C4-2B (cell line): ENCODE data around the gene M1AP.

Source experiments
- H3K27ac ChIP-seq: fragments of 450-650 bp; 2 replicates; pipeline ENCODE4 v1.5.1; 2017
- ZFX ChIP-seq: fragments of 450-650 bp; IDR thresholded peaks from 2 replicates; pipeline ENCODE4 v1.6.1; 2017
- TF ChIP-seq, protein P1 (sequence below): fragments of 450-650 bp; conservative IDR thresholded peaks from 2 replicates; pipeline ENCODE4 v1.5.1; 2017; ENCODE audit warnings: mild to moderate bottlenecking

Gene M1AP

DNA sequence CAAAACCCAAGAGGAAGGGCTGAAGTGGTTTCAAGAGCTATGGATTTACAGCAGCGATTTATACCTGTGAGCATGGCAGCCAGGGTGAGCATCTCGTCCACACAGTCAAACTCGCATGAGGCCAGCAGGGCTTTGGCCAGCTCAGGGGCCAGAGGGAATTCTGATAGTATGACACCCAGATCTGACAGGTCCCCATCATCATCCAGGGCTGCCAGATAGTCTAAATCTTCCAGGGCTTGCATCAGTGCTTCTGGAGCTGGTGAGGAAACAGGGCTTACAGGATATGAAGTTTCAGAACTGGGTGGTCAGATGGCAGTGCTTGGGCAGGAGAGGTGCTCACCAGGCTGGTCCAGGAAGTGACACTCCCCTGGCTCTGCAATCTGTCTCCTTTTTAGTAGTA is 125.6 kb downstream of the M1AP start:
- TF ChIP-seq, protein P1, sequence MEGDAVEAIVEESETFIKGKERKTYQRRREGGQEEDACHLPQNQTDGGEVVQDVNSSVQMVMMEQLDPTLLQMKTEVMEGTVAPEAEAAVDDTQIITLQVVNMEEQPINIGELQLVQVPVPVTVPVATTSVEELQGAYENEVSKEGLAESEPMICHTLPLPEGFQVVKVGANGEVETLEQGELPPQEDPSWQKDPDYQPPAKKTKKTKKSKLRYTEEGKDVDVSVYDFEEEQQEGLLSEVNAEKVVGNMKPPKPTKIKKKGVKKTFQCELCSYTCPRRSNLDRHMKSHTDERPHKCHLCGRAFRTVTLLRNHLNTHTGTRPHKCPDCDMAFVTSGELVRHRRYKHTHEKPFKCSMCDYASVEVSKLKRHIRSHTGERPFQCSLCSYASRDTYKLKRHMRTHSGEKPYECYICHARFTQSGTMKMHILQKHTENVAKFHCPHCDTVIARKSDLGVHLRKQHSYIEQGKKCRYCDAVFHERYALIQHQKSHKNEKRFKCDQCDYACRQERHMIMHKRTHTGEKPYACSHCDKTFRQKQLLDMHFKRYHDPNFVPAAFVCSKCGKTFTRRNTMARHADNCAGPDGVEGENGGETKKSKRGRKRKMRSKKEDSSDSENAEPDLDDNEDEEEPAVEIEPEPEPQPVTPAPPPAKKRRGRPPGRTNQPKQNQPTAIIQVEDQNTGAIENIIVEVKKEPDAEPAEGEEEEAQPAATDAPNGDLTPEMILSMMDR, result no peak
- no peak for TF ChIP-seq ZFX
- no peak overlapping the region for H3K27ac ChIP-seq

- no peak overlapping the region for H3K27ac ChIP-seq
- TF ChIP-seq, protein P1, result no peak
- no peak for TF ChIP-seq ZFX
These were observed 131.5 kb downstream of the M1AP start for GRCh38 chr2:74516650-74517049.

DNA sequence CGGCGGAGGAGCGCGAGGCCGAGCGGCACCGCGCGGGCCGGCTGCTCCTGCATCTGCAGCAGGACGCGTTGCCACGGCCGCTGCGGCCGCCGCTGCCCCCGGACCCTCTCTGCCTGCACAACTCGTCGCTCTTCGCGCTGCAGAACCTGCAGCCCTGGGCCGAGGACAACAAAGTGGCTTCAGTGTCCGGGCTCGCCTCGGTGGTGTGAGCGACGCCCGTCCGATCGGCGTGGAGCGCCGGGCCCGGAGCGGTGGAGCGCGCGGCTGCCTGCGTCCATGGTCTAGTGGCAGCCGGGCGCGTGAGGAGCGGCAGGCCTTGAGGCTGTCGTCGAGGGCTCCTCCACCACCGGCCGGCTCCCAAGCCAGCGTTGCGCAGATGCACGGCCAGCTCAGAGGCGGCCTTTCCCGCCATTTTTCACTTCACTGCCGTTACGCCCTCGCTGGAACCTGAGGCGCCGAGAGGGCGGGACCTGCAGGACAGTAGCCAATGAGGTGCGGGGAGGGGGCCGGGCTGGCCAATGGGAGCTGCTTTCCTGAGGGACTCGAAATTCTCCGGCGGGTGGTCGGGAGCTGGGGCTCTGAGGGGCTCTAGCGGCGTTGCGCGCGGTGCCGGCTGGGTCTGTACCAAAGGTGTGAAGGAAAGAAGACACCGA is 132.0 kb downstream of the M1AP start:
- H3K27ac ChIP-seq, result no peak overlapping the region
- TF ChIP-seq, protein P1, result no peak
- no peak for TF ChIP-seq ZFX

GRCh38 chr2:74515271-74515980 is 132.7 kb downstream of the M1AP start:
- no peak overlapping the region for H3K27ac ChIP-seq
- no peak for TF ChIP-seq ZFX
- TF ChIP-seq, protein P1, result no peak

DNA sequence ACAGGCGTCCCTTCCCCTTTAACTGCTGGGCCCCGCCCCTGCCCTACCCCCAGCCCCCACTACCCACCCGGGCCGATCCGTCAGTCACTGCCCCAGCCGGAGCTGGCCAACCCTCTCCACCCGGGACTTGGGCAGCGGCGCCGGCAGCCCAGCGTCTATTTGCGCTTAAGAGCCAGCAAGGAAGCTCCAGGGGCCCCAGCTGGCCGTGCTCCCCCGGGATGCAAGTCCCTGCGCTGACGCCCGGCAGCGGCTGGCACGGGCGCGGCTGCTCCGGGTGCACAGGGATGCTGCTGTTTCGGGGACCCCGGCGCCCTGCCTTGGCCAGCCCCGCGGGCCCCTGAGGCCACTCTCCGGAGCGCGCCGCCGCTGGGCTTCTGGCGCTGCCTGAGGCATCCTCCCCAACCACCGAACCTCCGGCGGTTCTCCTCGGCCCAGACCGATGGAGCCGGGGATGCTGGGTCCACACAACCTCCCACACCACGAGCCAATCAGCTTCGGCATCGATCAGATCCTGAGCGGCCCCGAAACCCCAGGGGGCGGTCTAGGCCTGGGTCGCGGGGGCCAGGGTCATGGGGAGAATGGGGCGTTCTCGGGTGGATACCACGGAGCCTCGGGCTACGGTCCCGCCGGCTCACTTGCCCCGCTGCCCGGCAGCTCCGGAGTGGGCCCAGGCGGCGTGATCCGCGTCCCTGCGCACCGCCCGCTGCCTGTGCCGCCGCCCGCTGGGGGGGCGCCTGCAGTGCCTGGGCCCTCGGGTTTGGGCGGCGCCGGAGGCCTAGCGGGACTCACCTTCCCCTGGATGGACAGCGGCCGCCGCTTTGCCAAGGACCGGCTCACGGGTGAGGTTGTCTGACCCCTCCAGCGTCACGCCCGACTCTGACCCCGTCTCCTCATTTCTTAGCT is 133.5 kb downstream of the M1AP start, which contains the start of gene TLX2:
TSS of gene TLX2 (plus strand) at position 83 of the 903 bp plus-strand sequence. CDS start at position 440, 357 bp downstream.
- no peak for TF ChIP-seq ZFX
- TF ChIP-seq, protein P1, result no peak
- H3K27ac ChIP-seq, result no peak within 1 kb of the TSS

- TF ChIP-seq, protein P1, result no peak
- no peak for TF ChIP-seq ZFX
- H3K27ac ChIP-seq, result no peak overlapping the region
These were observed 134.3 kb downstream of the M1AP start for GRCh38 chr2:74513605-74514367.
